NCI-H82 treated with DMSO at 0.1 percent for 48 hours (cell line): Measurements from ENCODE around the gene SMARCC2.
A peak's percentile ranks its signal among the peaks of the same experiment; 100 is the strongest.
"Not testable (repeated sequence)": the region's sequence is repeated elsewhere in the genome, so short reads cannot be mapped to it uniquely, and the experiment has no call there.

Experiments
- DNase-seq: peaks from one replicate; lab custom pipeline; 2025; ENCODE audit not compliant: unreplicated experiment; lab: John Stamatoyannopoulos, UW

Gene SMARCC2

DNA sequence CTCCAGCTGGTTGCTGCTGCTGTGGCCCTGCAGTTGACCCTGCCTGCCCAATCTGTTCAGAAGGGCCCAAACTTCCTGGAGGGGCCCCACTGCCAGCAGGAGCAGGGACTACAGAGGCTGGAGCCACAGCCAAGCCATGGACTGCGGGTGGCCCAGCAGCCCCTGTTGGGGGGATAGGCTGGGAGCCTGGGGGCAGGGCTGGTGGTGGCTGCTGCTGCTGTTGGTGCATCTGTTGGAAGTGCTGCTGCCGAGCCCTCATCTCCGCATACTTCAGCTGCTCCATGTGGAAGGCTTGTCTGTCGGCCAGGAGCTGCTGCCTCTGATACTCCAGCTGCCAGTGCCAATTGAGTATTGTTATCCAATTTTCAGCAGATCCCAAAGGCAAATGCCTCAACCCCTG, 23.9 kb downstream of the SMARCC2 start:
- no peak for DNase-seq

- DNase-seq = no peak
Observed at GRCh38 chr12:56164345-56164729, 24.9 kb downstream of the SMARCC2 start.

- DNase-seq = no peak
Observed at GRCh38 chr12:56163533-56164344, 25.5 kb downstream of the SMARCC2 start.

DNA sequence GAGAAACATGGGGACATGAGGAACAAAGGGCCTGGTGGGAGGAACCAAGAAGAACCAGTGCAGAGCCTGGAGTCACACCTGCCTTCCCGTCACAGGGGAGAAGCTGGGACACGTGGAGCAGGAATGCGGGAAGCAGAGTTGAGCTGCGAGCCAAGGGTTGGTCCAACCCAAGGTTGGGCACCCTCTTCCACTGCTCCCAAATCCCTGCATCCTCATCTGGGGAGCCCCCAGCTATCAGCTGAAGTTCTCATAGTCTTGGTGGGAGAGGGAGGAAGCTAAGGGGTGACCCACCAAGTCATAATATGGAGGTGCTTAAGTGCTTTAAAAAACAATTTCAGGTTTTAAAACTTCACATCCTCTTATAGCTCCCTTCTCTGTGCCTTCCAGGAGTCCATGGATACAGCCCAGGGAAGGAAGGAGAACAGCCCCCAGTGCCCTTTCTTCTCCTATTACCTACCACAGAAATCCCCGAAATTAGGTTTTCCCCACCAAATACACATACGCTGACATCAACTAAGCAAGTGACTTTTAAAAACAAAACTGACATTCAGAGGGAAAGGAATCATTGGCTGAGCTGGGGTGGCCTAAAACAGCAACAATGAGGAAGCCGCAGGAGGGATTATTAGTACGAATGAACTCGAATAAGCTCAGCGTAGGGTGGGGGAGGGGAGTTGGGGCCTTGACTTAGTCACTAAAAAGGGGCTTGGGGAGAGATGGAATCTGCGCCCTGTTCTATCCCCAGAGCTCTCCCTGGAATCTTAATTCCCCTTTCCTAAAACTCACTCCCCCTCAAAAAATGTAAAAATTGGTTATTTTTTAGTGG, 26.6 kb downstream of the SMARCC2 start:
- no peak for DNase-seq

- no peak for DNase-seq
Observed at GRCh38 chr12:56161690-56162351, 27.5 kb downstream of the SMARCC2 start.

- DNase-seq = no peak
Observed at GRCh38 chr12:56160894-56161689, 28.2 kb downstream of the SMARCC2 start.

DNA sequence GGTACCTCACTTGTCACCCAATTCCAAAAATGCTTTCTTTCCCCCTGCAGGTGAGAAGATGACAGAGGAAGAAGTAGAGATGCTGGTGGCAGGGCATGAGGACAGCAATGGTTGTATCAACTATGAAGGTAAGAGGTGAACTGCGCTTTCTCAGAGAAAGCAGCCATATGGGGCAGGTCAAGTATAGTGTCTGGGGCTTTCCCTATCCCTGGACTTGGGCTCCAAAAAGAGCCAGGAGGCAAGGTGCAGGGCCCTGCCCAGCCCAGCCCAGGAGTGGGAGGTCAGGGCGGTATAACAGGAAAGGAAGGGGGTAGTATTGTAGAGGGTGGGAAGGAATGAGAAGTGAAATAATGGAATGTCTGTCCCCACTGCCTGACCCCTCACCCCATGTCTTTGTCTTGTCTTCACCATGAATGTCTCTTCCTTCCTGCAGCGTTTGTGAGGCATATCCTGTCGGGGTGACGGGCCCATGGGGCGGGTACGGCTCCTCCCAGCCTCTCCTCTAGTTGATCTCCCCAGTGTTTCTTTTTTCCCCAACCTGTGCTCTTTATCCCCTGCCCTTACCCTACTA, 29.0 kb downstream of the SMARCC2 start:
- no peak for DNase-seq

DNA sequence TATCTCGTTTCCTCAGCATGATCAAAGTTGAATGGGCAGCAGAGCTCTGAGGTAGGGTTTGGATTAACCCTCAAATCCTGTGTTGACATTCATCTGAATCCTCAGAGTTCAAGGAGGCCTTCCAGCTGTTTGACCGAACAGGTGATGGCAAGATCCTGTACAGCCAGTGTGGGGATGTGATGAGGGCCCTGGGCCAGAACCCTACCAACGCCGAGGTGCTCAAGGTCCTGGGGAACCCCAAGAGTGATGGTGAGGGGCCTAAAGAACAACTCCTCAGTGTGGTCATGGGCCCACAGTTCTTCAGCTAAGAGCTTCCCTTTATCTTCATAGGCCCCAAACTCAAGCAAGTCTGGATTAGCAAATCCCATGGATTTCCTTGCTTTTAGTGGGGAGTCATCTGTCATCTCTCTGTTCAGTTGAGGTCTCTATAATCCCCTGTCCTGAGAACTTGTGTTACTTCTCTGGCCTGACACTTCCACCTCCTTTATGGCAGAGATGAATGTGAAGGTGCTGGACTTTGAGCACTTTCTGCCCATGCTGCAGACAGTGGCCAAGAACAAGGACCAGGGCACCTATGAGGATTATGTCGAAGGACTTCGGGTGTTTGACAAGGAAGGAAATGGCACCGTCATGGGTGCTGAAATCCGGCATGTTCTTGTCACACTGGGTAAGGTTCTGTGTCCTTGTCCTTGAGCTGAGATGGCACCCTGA, 29.6 kb downstream of the SMARCC2 start:
- DNase-seq = no peak

DNA sequence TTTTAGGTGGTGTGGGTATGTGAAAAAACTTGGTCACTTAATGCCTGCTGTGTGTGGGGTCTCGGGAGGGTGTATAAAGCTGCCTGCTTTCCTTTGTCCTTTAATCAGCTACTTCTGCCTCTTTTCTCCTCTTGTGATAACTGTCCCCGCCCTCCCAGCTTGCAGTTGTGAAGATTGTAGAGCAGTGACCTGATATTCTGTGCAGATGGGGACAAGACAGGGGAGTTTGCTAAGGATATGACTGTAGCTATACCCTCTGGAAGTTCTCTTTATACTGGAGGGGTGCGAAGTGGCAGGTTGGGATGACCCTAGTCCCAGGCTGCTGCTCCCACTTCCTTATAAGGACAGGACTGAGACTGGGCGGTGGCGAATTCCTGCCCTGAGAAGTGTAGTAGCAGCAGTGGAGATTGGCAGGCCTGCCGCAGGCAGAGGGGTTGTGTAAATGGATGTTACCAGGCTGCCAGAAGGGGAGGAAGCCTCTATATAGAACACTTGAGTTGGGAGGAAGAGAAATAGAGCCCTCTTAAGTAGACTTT, 30.3 kb downstream of the SMARCC2 start:
- no peak for DNase-seq

GRCh38 chr12:56158029-56158925, 31.0 kb downstream of the SMARCC2 start, which contains the start of gene MYL6:
MYL6 (plus strand) TSS chr12:56158359; CDS start chr12:56158402, 43 bp downstream.
- peak; percentile 97 for DNase-seq

DNA sequence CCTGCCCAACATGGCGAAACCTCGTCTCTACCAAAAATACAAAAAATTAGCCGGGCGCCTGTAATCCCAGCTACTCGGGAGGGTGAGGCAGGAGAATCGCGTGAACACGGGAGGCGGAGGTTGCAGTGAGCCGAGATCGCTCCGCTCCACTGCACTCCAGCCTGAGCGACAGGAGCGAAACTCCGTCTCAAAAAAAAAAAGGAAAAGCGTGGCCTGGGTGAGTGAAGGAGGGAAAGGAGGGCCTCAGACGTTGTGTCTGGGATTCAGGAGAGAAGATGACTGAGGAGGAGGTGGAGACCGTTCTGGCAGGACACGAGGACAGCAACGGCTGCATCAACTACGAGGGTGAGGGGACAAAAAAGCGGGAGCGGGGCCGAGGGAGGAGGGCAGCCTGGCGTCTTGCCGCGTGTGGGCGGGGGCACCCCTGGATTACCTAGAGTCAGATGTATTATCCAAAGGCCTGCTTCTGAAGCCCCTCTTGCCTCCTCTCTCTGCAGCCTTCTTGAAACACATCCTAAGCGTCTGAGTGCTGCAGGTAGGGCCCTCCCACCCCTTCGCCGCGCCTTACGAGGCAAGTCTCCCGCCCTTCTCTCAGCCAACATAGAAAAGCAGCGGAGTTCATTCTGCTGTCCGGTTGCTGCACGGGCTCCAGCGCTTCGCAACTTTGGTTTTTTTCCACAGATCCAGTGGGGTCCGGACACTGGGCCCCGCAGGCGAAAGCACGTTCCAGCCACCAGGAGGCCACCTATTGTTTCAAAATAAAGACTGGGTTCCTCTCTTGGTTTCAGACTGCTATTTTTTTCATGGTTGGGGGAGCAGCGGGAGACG, 31.9 kb downstream of the SMARCC2 start:
- peak; percentile 83 for DNase-seq

- DNase-seq = not testable (repeated sequence)
Observed at GRCh38 chr12:56156464-56157200, 32.7 kb downstream of the SMARCC2 start.

GRCh38 chr12:56155256-56155845, 33.9 kb downstream of the SMARCC2 start:
- no peak for DNase-seq

DNA sequence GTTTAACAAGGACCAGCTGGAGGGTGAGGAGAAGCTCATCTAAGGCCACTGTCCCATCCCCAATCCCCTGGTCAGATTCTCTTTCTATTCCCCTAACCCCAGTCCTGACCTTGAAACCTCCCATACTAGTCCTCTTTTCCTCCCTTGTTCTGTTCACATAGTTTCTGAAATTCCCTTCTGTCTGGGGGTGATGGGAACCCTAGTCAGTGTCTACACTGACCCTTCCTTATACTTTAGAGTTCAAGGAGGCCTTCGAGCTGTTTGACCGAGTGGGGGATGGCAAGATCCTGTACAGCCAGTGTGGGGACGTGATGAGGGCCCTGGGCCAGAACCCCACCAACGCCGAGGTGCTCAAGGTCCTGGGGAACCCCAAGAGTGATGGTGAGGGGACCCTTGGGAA, 34.5 kb downstream of the SMARCC2 start:
- DNase-seq = no peak

DNA sequence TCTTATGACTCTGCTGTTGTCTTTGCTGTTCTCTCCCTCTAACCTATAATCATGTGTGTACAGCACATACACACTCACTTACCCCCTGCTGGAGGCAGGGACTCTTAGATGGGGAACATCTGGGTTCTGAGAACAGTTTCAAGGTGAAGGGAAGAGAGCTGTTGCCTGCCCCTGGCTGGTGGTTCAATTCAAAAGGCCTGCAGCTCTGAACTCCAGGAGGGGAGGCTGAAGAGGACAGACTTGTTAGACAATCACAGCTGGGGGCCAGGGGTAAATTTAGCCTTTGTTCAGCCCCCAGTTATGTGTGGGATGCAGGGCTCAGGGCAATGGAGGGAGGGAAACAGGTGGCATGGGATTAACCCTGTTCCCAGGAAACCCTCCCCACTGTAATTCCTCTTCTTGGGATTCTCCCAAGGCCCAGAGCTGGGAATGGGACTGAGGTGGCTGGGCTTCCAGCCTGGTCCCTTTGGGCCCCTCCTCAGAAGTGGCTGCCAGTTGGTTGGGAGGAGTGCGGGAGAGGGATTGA, 35.0 kb downstream of the SMARCC2 start:
- peak; percentile 74 for DNase-seq

DNA sequence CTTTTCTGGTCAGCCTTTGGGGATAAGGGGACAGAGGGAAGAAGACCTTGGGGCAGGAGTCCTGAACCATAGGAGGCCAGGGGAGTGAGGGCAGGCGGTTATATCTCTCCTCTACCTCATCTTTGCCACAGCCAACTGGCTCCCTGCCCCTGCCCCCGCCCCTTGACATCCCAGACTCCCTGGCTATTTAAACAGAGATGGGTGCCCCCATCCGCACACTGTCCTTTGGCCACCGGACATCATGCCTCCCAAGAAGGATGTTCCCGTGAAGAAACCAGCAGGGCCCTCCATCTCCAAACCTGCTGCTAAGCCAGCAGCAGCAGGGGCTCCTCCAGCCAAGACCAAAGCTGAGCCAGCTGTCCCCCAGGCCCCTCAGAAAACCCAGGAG, 35.6 kb downstream of the SMARCC2 start:
- no peak for DNase-seq
